Lung (tissue), 12 donors: ENCODE measurements around the gene CDC42BPB. TPM values are rescaled to one million over a fixed set of nuclear protein-coding genes. Genes with fewer than 3 reads are reported as not detected.

Source experiments
- ATAC-seq: fragments of 200-7000 bp; cut with Tn5 transposase; one replicate; pipeline ENCODE4 v1.9.1; 2020; ENCODE audit warnings: moderate number of reproducible peaks; ENCODE audit not compliant: insufficient read depth, low FRiP score
- DNase-seq, 3 donors: peaks; one replicate each; pipeline ENCODE4 v3.0.0-alpha.2; 2013 to 2017
- H3K27ac ChIP-seq, 2 donors: one replicate each; pipeline ENCODE4 v1.5.1; 2013; ENCODE audit warnings: mild to moderate bottlenecking in 2 of 2, moderate library complexity in 2 of 2, control low read depth in 1 of 2, inconsistent platforms in 1 of 2, low read depth in 1 of 2, low read length in 1 of 2
- H3K27me3 ChIP-seq, 3 donors: one replicate each; pipeline ENCODE4 v1.5.1; 2013; ENCODE audit warnings: low read length in 2 of 3; ENCODE audit not compliant: control insufficient read depth in 3 of 3, insufficient read depth in 3 of 3
- H3K36me3 ChIP-seq, 4 donors: one replicate each; pipeline ENCODE4 v1.5.1; 2013; ENCODE audit warnings: low read length in 4 of 4, mild to moderate bottlenecking in 1 of 4, moderate library complexity in 1 of 4; ENCODE audit not compliant: control insufficient read depth in 4 of 4, insufficient read depth in 4 of 4
- H3K4me1 ChIP-seq, 5 donors: one replicate each; pipeline ENCODE4 v1.5.1; 2013; ENCODE audit warnings: low read length in 5 of 5, mild to moderate bottlenecking in 2 of 5, moderate library complexity in 1 of 5; ENCODE audit not compliant: control insufficient read depth in 5 of 5, insufficient read depth in 5 of 5
- H3K4me3 ChIP-seq: one replicate; pipeline ENCODE4 v1.5.1; 2013; ENCODE audit warnings: mild to moderate bottlenecking, control low read depth, moderate library complexity
- H3K9ac ChIP-seq, 2 donors: one replicate each; pipeline ENCODE4 v1.5.1; 2013; ENCODE audit warnings: low read length in 2 of 2, control low read depth in 1 of 2; ENCODE audit not compliant: insufficient read depth in 1 of 2
- H3K9me3 ChIP-seq, 4 donors: one replicate each; pipeline ENCODE4 v1.5.1; 2013; ENCODE audit warnings: low read length in 3 of 4, mild to moderate bottlenecking in 1 of 4, moderate library complexity in 1 of 4; ENCODE audit not compliant: control insufficient read depth in 4 of 4, insufficient read depth in 3 of 4
- CTCF ChIP-seq: IDR thresholded peaks from 2 replicates; pipeline ENCODE4 v1.5.1; 2012; ENCODE audit warnings: mild to moderate bottlenecking; ENCODE audit errors: control extremely low read depth, extremely low read depth
- WGBS, 2 donors: extraction: QIAGEN DNeasy Blood & Tissue Kit; methylation state at CpG; one replicate each; pipeline ENCODE4 v1.1.7; 2013; 5-methylcytosine and 5-hydroxymethylcytosine counted together
- polyA plus RNA-seq, 2 donors: library from polyadenylated mRNA; stranded (reverse); fragments of 200-250 nt; gene quantifications; one replicate each; pipeline ENCODE4 v1.2.1, GENCODE V29; 2013
- total RNA-seq, 2 donors: library from RNA; depleted of rRNA in 1 of 2; stranded (reverse); fragments of >200 nt in 1 of 2; gene quantifications; one replicate each; pipeline ENCODE4 v1.2.1, GENCODE V29; 2014 to 2021
- donor health status: control.
- donor health status: control.
- donor health status: Bipolar disorder and iron deficiency.
- donor health status: healthy.
- donor health status: DM: yes; HTN: yes; CAD: no.

CDC42BPB gene
- total and polyA plus RNA-seq, 4 donors = 39.3 to 97.9 (median 66.6) TPM

GRCh38 chr14:102888748-102889147 lies 168.6 kb downstream of the CDC42BPB start:
- no peak for ATAC-seq
- Histone ChIP-seq H3K4me1 (peaks cover 0 to 14% (median 0%) of the 10 kb centered on the region in 5 donors), H3K27me3 (no peaks in the 10 kb centered on the region), H3K36me3 (peaks cover 0 to 26% (median 9%) of the 10 kb centered on the region in 4 donors), H3K9ac (no peak overlapping the region), H3K9me3 (no peaks in the 10 kb centered on the region), H3K4me3 (no peak overlapping the region), H3K27ac (no peak overlapping the region)
- no peak for TF ChIP-seq CTCF
- WGBS, 2 donors = 73 to 92% methylated on average over 1 of the region's 1 CpG
- DNase-seq = no peak

- Histone ChIP-seq H3K36me3 (peaks cover 0 to 24% (median 9%) of the 10 kb centered on the region in 4 donors), H3K27ac (no peak overlapping the region), H3K4me3 (no peak overlapping the region), H3K4me1 (no peaks in the 10 kb centered on the region), H3K9ac (no peak overlapping the region), H3K27me3 (no peaks in the 10 kb centered on the region), H3K9me3 (no peaks in the 10 kb centered on the region)
- whole genome bisulfite sequencing, 2 donors = 97 to 99% methylated on average over 22 of the region's 22 CpGs
- ATAC-seq (no peak), DNase-seq (no peak)
- no peak for TF ChIP-seq CTCF
These were observed 171.5 kb downstream of the CDC42BPB start for GRCh38 chr14:102885737-102886447.

- H3K27ac ChIP-seq = no peak overlapping the region
- 96 to 99% methylated on average over 14 of the region's 14 CpGs for WGBS, 2 donors
- no peaks in the 10 kb centered on the region for H3K9me3 ChIP-seq
- H3K4me3 ChIP-seq = no peak overlapping the region
- peaks cover 0 to 17% (median 3%) of the 10 kb centered on the region in 4 donors for H3K36me3 ChIP-seq
- ATAC-seq (no peak), DNase-seq (no peak)
- no peak overlapping the region for H3K9ac ChIP-seq
- no peak for TF ChIP-seq CTCF
- H3K4me1 ChIP-seq = peaks cover 0 to 2% (median 0%) of the 10 kb centered on the region in 5 donors
- H3K27me3 ChIP-seq = no peaks in the 10 kb centered on the region
These were observed 173.8 kb downstream of the CDC42BPB start for GRCh38 chr14:102883554-102883953.

GRCh38 chr14:102883089-102883541 lies 174.2 kb downstream of the CDC42BPB start:
- Histone ChIP-seq H3K27ac (no peak overlapping the region), H3K36me3 (peaks cover 0 to 16% (median 3%) of the 10 kb centered on the region in 4 donors), H3K4me1 (peaks cover 0 to 2% (median 0%) of the 10 kb centered on the region in 5 donors), H3K9me3 (no peaks in the 10 kb centered on the region), H3K9ac (no peak overlapping the region), H3K4me3 (no peak overlapping the region), H3K27me3 (no peaks in the 10 kb centered on the region)
- DNase-seq = no peak
- 93 to 95% methylated on average over 5 of the region's 5 CpGs for WGBS, 2 donors
- ATAC-seq = no peak
- TF ChIP-seq CTCF = no peak
